HFF-Myc (cell line): ENCODE measurements around the gene KCND2.

Experiments
- DNase-seq: peaks from one replicate; pipeline ENCODE4 v3.0.0-alpha.2; 2011; ENCODE audit warnings: low read depth; ENCODE audit errors: extremely low read depth
- H3K4me3 ChIP-seq: replicated peaks from 2 replicates; pipeline ENCODE4 v1.5.1; 2011; ENCODE audit warnings: low read depth, mild to moderate bottlenecking, control low read depth, low read length
- TF ChIP-seq, protein P1 (sequence below): IDR thresholded peaks from 2 replicates; pipeline ENCODE4 v1.5.1; 2012; ENCODE audit warnings: mild to moderate bottlenecking, low read depth, low read length, control low read depth; ENCODE audit errors: missing control alignments

Gene KCND2

DNA sequence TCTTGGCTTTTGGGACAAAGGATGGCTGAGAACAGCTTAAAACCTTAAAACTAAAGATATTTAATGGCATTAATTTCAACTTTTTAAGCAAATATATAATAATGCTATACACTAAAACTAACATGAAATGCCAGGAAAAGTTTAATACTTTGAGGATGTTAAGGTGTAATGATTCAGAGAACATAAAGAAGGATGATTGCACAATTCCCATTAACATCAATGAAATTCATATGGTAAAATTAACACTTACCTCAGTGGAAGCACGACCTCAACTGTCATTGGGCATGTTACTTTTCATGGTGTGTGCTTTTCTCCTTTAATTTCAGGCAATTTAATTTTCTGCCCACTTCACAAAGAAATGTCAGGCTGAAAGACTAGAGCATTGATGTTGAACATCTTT is 171.7 kb downstream of the KCND2 start:
- TF ChIP-seq, protein P1, sequence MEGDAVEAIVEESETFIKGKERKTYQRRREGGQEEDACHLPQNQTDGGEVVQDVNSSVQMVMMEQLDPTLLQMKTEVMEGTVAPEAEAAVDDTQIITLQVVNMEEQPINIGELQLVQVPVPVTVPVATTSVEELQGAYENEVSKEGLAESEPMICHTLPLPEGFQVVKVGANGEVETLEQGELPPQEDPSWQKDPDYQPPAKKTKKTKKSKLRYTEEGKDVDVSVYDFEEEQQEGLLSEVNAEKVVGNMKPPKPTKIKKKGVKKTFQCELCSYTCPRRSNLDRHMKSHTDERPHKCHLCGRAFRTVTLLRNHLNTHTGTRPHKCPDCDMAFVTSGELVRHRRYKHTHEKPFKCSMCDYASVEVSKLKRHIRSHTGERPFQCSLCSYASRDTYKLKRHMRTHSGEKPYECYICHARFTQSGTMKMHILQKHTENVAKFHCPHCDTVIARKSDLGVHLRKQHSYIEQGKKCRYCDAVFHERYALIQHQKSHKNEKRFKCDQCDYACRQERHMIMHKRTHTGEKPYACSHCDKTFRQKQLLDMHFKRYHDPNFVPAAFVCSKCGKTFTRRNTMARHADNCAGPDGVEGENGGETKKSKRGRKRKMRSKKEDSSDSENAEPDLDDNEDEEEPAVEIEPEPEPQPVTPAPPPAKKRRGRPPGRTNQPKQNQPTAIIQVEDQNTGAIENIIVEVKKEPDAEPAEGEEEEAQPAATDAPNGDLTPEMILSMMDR: no peak
- no peak overlapping the region for H3K4me3 ChIP-seq

DNA sequence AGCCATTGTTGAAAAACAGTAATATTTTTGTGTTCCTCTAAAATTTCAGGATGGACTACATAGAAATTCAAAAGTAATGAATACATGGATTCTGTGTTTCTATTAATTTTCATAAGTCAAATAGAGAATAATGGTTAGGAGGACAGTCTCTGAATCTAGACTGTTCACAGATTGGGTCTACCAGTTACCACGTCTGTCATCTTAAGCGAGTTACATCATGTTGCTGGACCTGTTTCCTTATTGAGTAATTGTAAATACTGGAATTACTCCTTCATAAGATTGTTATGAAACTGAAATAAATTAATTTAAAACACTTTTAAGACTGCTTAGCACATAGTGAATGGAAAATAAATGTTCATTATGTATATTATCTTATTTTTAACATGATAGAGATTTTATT is 172.3 kb downstream of the KCND2 start:
- DNase-seq: no peak
- TF ChIP-seq, protein P1: no peak
- no peak overlapping the region for H3K4me3 ChIP-seq

More for the DNA sequence above, 171.7 kb downstream of the KCND2 start:
- DNase-seq: no peak

DNA sequence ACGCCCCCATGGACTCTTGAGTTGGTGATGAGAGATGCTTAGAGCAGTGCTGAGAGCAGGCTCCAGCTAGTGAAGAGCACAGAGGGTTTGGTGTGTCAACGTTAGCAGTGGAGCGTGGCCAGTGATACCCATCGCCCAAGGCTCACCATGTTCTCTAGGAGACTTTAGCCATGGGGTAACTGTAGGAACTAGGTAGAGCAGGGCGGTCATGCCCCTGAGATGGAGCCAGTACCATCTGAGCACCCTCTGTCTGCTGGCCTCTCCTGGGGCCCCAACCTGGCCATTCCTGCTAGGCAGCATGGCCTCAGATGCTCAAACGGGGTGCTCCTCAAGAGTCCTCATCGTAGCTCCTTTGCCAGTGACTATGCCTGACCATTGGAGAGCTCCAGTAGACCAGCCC is 179.7 kb downstream of the KCND2 start:
- no peak for DNase-seq
- no peak overlapping the region for H3K4me3 ChIP-seq
- TF ChIP-seq, protein P1: no peak

DNA sequence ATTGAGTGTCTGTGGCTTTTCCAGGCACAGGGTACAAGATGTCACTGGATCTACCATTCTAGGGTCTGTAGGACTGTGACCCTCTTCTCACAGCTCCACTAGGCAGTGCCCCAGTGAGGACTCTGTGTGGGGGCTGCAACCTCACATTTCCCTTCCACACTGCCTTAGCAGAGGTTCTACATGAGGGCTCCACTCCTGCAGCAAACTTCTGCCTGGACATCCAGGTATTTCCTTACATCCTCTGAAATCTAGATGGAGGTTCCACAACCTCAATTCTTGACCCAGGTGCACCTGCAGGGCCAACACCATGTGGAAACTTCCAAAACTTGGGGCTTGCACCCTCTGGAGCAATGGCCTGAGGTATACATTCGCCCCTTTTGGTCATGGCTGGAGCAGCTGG is 183.7 kb downstream of the KCND2 start:
- no peak overlapping the region for H3K4me3 ChIP-seq
- DNase-seq: no peak
- TF ChIP-seq, protein P1: no peak

DNA sequence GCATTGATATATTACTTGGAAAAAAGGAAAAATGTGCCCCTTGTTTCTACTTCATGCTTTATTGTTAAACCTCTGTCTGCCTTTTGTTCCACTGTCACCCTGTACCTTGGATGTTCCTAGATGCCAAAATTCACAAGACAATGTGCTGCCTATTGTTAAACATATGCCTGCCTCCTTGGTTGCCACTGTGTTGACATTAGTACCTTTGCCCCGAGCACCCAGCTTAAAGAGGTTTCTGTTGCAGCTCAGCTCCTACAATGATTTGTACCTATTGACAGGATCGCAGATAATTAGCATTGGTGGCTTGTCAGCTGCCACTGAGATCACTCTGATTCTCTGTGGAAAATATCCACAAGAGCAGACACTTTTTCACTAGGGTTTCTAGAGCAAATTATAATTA is 188.0 kb downstream of the KCND2 start:
- no peak overlapping the region for H3K4me3 ChIP-seq
- DNase-seq: no peak
- TF ChIP-seq, protein P1: no peak

DNA sequence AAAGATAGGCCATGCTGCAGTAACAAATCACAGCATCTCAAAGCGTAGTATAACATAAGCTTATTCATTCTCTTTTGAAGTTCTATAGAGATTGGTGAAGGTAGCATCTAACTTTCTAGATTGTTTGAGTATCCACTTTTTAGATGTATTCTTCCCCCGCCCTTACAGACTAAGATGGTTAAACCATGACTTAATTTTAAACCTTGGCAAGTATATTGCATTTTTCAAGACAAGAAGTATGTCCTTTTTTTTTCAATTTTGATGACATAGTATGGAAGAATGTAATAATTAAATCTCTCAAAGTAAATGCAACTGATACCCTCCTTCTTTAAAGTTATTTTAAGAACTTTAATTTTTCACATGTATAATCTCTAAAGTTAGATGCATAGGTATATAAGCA is 190.0 kb downstream of the KCND2 start:
- TF ChIP-seq, protein P1: no peak

DNA sequence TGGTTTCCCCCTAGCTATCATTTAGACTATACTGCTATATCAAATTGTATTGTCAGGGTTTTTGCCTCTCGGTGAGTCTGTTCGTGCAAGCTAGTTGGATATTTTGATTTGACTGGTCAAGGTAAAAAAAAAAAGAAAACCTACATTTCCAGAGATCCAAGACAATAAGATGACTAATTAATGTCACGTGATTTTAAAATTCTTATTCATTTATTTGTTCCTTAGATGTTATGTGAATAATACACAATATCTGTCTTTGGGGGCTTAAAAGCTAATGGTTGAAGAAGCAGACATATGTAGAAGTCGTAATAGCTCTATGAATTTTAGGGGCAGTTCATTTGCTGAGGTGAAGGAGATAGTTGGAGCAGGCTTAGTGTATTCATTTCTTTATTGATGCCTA is 191.1 kb downstream of the KCND2 start:
- no peak overlapping the region for H3K4me3 ChIP-seq
- DNase-seq: no peak
- TF ChIP-seq, protein P1: no peak

More for the DNA sequence above, 190.0 kb downstream of the KCND2 start:
- no peak overlapping the region for H3K4me3 ChIP-seq
- no peak for DNase-seq
